ENCODE results near the gene PTBP1. TPM values are rescaled to one million over a fixed set of nuclear protein-coding genes. Genes with fewer than 3 reads are reported as not detected.

Gene PTBP1
- total RNA-seq, 1 donor from 2014 or later, result 285 TPM

DNA sequence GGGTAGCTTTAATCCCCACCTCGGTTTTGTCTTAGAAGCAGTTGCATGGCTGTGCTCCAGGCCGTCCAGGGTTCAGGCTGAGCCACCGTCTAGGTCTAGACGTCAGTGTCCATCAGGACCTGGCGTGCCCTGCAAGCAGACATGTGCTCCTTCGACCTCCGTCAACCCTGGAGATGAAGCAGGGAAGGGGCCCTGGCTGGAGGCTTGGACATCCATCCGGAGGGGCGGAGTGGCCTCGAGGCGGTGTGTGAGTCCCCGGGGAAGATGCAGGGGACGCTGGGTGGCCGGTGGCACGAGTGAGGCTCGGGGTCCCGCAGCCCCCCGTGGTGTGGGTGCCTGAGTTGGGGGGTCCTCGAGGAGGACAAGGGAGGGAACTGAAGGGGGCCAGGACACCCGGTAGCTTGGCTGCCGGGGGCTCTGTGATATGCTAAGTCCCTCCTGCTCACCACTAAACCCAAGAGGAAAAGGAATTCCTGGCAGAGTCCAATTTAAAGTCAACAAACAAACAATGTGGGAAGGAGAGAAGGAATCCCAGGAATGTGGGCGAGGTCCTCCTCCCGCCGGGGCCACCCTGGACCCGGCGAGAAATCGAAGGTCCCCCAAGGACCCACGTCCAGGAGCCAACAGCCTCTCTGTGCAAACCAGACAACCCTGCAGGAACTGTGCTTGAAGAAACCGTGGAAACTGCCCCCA lies 14.9 kb upstream of the PTBP1 start:
- Mint-ChIP-seq H3K4me1 (ENCODE audit: low read depth) (peaks cover 33% of the 10 kb centered on the region), H3K36me3 (ENCODE audit: low read depth) (no peaks in the 10 kb centered on the region), H3K27ac (ENCODE audit: unreplicated experiment) (peak overlapping the region; percentile 92), H3K4me3 (ENCODE audit: unreplicated experiment) (peak overlapping the region; percentile 76), H3K9me3 (ENCODE audit: low read depth) (no peaks in the 10 kb centered on the region), H3K27me3 (ENCODE audit: low read depth) (no peaks in the 10 kb centered on the region)
- TF ChIP-seq, protein P1, sequence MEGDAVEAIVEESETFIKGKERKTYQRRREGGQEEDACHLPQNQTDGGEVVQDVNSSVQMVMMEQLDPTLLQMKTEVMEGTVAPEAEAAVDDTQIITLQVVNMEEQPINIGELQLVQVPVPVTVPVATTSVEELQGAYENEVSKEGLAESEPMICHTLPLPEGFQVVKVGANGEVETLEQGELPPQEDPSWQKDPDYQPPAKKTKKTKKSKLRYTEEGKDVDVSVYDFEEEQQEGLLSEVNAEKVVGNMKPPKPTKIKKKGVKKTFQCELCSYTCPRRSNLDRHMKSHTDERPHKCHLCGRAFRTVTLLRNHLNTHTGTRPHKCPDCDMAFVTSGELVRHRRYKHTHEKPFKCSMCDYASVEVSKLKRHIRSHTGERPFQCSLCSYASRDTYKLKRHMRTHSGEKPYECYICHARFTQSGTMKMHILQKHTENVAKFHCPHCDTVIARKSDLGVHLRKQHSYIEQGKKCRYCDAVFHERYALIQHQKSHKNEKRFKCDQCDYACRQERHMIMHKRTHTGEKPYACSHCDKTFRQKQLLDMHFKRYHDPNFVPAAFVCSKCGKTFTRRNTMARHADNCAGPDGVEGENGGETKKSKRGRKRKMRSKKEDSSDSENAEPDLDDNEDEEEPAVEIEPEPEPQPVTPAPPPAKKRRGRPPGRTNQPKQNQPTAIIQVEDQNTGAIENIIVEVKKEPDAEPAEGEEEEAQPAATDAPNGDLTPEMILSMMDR (IDR thresholded peaks at IDR 0.05), result no peak
- DNase-seq (ENCODE audit: low spot score), result peak; percentile 93

DNA sequence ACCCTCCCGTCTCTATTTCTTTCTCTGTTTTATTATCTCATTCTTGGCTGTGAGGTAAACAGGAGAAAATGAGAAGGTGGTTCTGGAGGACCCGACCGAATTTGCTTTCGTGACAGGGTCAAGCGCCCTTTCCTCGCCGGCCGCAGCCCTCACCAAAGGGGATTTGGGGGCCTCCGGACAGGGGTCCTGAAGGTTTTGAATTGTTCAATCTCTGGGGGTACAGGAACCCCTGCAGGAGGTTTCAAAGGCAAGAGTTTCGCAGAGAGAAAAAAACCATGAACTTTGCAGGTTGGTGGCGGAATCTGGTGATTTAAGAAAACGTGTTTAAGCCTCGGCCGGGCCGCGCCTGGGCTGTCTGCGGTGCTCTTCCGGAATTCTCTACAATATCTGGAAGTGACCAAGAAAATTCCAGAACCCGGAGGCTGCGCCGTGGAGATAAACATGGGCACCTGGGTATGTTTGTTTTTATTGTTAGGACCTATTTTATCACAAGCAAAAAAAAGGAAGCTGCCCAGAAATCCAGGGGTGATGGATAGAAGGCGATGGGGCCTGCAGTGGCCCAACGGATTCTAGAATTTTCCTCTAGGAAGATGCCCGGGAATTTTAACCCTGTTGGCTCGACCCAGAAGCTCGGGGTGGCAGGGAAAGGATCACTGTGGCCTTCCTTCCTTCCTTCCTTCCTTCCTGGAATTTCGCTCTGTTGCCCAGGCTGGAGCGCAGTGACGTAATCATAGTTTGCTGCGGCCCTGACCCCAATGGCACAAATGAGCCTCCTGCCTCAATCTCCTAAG lies 14.2 kb upstream of the PTBP1 start:
- DNase-seq (ENCODE audit: low spot score), result peak; percentile 58
- peak overlapping the region; percentile 76 for H3K4me3 Mint-ChIP-seq (ENCODE audit: unreplicated experiment)
- peaks cover 33% of the 10 kb centered on the region for H3K4me1 Mint-ChIP-seq (ENCODE audit: low read depth)
- H3K27ac Mint-ChIP-seq (ENCODE audit: unreplicated experiment), result peak overlapping the region; percentile 92
- H3K9me3 Mint-ChIP-seq (ENCODE audit: low read depth), result no peaks in the 10 kb centered on the region
- H3K36me3 Mint-ChIP-seq (ENCODE audit: low read depth), result no peaks in the 10 kb centered on the region
- TF ChIP-seq, protein P1 (IDR thresholded peaks at IDR 0.05), result no peak
- H3K27me3 Mint-ChIP-seq (ENCODE audit: low read depth), result no peaks in the 10 kb centered on the region

DNA sequence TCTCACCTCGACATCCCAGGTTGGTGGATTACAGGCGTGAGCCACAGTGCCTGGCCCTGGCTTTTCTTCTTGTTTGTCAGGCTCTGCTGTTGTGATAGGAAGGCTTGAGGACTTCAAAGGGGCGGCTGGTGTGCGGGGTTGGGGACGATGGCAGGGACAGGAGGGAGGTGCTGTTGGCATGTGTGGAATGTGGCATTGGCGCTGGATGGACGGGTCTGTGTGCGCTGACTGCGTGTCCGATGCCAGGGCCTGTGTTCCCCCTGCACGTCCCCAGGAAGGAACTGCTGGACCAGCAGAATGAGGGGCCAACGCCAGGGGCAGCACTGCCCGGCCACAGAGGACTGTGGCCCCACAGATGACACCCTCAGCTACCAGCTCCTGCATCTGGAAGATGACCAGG lies 12.7 kb upstream of the PTBP1 start:
- Mint-ChIP-seq H3K27ac (ENCODE audit: unreplicated experiment) (peak overlapping the region; percentile 32), H3K36me3 (ENCODE audit: low read depth) (no peaks in the 10 kb centered on the region), H3K4me1 (ENCODE audit: low read depth) (peaks cover 34% of the 10 kb centered on the region), H3K4me3 (ENCODE audit: unreplicated experiment) (peak overlapping the region; percentile 49), H3K9me3 (ENCODE audit: low read depth) (no peaks in the 10 kb centered on the region), H3K27me3 (ENCODE audit: low read depth) (no peaks in the 10 kb centered on the region)
- peak; percentile 84 for DNase-seq (ENCODE audit: low spot score)
- TF ChIP-seq, protein P1 (IDR thresholded peaks at IDR 0.05), result no peak

DNA sequence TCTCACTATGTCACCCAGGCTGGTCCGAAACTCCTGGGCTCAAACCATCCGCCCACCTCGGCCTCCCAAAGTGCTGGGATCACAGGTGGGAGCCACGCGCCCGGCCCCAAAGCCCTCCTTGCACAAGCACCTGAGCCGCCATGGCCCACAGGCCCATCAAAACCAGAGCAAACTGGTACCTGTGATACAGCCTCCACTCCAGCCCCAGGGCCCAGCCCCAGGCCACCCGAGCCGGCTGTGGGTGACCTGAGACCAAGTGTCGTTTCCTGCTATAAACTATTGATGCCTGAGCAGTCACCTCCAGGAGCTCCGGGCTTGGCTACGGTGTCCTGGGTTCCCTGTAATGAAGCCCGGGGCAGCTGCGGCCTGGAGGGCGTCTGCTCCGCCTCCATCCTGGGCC lies 9.7 kb upstream of the PTBP1 start:
- Mint-ChIP-seq H3K9me3 (ENCODE audit: low read depth) (no peaks in the 10 kb centered on the region), H3K4me3 (ENCODE audit: unreplicated experiment) (no peak overlapping the region), H3K4me1 (ENCODE audit: low read depth) (peaks cover 37% of the 10 kb centered on the region), H3K27me3 (ENCODE audit: low read depth) (no peaks in the 10 kb centered on the region), H3K36me3 (ENCODE audit: low read depth) (no peaks in the 10 kb centered on the region), H3K27ac (ENCODE audit: unreplicated experiment) (no peak overlapping the region)
- TF ChIP-seq, protein P1 (IDR thresholded peaks at IDR 0.05), result no peak
- peak; percentile 82 for DNase-seq (ENCODE audit: low spot score)

DNA sequence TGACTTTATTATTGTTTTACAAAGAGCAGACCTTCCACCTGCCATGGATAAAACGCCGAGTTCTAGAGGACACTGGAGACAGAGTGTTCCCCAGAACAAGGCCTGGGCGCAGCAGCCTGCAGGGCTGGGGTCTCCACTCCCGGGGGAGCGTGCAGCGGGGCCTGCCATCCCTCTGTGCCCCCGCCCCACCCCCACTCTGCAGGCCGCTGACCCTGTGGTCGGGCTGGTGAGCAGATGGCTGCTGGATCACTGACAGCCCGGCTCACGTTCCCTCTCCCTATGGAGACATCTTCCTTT lies 8.6 kb upstream of the PTBP1 start:
- Mint-ChIP-seq H3K36me3 (ENCODE audit: low read depth) (no peaks in the 10 kb centered on the region), H3K4me3 (ENCODE audit: unreplicated experiment) (no peak overlapping the region), H3K4me1 (ENCODE audit: low read depth) (peaks cover 28% of the 10 kb centered on the region), H3K27ac (ENCODE audit: unreplicated experiment) (peak overlapping the region; percentile 78), H3K27me3 (ENCODE audit: low read depth) (no peaks in the 10 kb centered on the region), H3K9me3 (ENCODE audit: low read depth) (no peaks in the 10 kb centered on the region)
- TF ChIP-seq, protein P1 (IDR thresholded peaks at IDR 0.05), result no peak
- no peak for DNase-seq (ENCODE audit: low spot score)
